Calu3 (cell line): Measurements from ENCODE around the gene LRP10. TPM values are rescaled to one million over a fixed set of nuclear protein-coding genes. Genes with fewer than 3 reads are reported as not detected.

Experiments used
- BruUV-seq: library from RNA; stranded (reverse); fragments of 400-500 nt; replicated peaks from 2 replicates; lab custom pipeline; 2021; lab: Mats Ljungman, UMichigan
- CTCF ChIA-PET: fragments of 300-600 bp; sonication (Branson Sonifier 250); formaldehyde crosslinking; loops from one replicate; lab custom pipeline; 2022; ENCODE audit warnings: antibody characterized with exemption; lab: Charles Lee
- DNase-seq: peaks from one replicate; pipeline ENCODE4 v3.0.0; 2022
- H3K27ac Mint-ChIP-seq: one replicate; pipeline ENCODE4 v1.8.0; 2022; ENCODE audit warnings: mixed read lengths; ENCODE audit not compliant: unreplicated experiment
- H3K27me3 Mint-ChIP-seq: one replicate; pipeline ENCODE4 v1.8.0; 2022; ENCODE audit warnings: mixed read lengths; ENCODE audit not compliant: unreplicated experiment
- H3K36me3 Mint-ChIP-seq: one replicate; pipeline ENCODE4 v1.8.0; 2022; ENCODE audit warnings: mild to moderate bottlenecking, moderate library complexity, mixed read lengths; ENCODE audit not compliant: insufficient read depth, unreplicated experiment
- H3K4me1 Mint-ChIP-seq: one replicate; pipeline ENCODE4 v1.8.0; 2022; ENCODE audit warnings: mild to moderate bottlenecking, low read depth, mixed read lengths; ENCODE audit not compliant: unreplicated experiment
- H3K4me3 Mint-ChIP-seq: one replicate; pipeline ENCODE4 v1.8.0; 2022; ENCODE audit warnings: mild to moderate bottlenecking, low read depth, moderate library complexity, mixed read lengths; ENCODE audit not compliant: unreplicated experiment
- H3K9me3 Mint-ChIP-seq: one replicate; pipeline ENCODE4 v1.8.0; 2022; ENCODE audit warnings: low read depth, mixed read lengths; ENCODE audit not compliant: unreplicated experiment
- CTCF ChIP-seq: fragments of 200-600 bp; IDR thresholded peaks from one replicate; pipeline ENCODE4 v1.8.0; 2022; ENCODE audit warnings: antibody characterized with exemption; ENCODE audit not compliant: unreplicated experiment
- intact Hi-C: fragments of 100-400 bp; cut with micrococcal nuclease; formaldehyde crosslinking; loops from one replicate; pipeline ENCODE4 v1.10.0; 2022; ENCODE audit not compliant: unreplicated experiment
- total RNA-seq: library from RNA; stranded (reverse); gene quantifications from 2 replicates; pipeline ENCODE4 v1.2.3, GENCODE V29; 2022

The LRP10 gene
- total RNA-seq, 1 experiment from 2014 or later, result 112 TPM

GRCh38 chr14:22929104-22929960 lies 57.8 kb downstream of the LRP10 start, which contains the start of gene PRMT5:
PRMT5 (minus strand) TSS chr14:22929376; CDS start chr14:22929361, 15 bp downstream.
- no peak within 1 kb of the TSS for H3K27ac Mint-ChIP-seq
- H3K4me3 Mint-ChIP-seq, result no peak within 1 kb of the TSS
- DNase-seq, result peak; percentile 97
- intact Hi-C loops, result loop anchor here (1.0 kb wide), 1 partner anchor 129 kb away; no protein-coding TSS in a partner anchor
- no peaks in the 10 kb centered on the region for H3K27me3 Mint-ChIP-seq
- BruUV-seq, result no TSS peak
- peaks cover 13% of the 10 kb centered on the region for H3K36me3 Mint-ChIP-seq
- no peak for TF ChIP-seq CTCF
- CTCF ChIA-PET, result interaction anchor here (1.1 to 2.3 kb wide), 10 partner anchors 10 to 139 kb away, joined by 3 to 10 read pairs (median 5); partner anchors contain the start of genes AJUBA, HAUS4 and RBM23
- H3K9me3 Mint-ChIP-seq, result no peaks in the 10 kb centered on the region
- H3K4me1 Mint-ChIP-seq, result peaks cover 9% of the 10 kb centered on the region

DNA sequence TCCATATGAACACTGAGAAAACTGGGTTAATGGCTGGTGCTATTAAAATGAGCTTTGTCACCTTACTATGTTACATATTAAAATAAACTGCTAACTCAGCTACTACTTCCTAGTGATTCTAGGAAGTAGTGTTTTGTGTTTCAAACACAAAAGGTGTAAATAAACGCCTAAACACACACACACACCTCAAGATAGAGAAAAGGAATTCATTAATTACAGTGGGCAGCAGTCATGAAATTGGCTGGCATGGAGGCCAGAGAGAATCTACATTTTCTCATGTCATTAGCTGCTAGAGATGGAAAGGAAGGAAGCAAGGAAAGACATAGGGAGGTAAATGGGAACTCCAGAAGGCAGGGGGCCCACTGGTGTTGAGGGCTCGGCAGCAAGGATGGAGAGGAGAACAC lies 58.4 kb downstream of the LRP10 start:
- CTCF ChIA-PET, result interaction anchor here (0.6 to 2.3 kb wide), 11 partner anchors 11 to 375 kb away, joined by 3 to 10 read pairs (median 5); partner anchors contain the start of genes AJUBA, HAUS4 and RBM23
- DNase-seq, result no peak
- H3K4me3 Mint-ChIP-seq, result no peak overlapping the region
- peaks cover 8% of the 10 kb centered on the region for H3K36me3 Mint-ChIP-seq
- intact Hi-C loops, result loop anchor here (1.0 to 2.0 kb wide), 2 partner anchors 53 to 128 kb away; partner anchors contain the start of gene AJUBA
- no peaks in the 10 kb centered on the region for H3K27me3 Mint-ChIP-seq
- no TSS peak for BruUV-seq
- peaks cover 9% of the 10 kb centered on the region for H3K4me1 Mint-ChIP-seq
- H3K9me3 Mint-ChIP-seq, result no peaks in the 10 kb centered on the region
- no peak for TF ChIP-seq CTCF
- no peak overlapping the region for H3K27ac Mint-ChIP-seq

Other genes starting within 250 kb of the LRP10 start
- not detected in 2 replicates for gene OR6J1, start 227.4 kb upstream of the LRP10 start, total RNA-seq
- gene OXA1L, start 105.1 kb upstream of the LRP10 start, total RNA-seq, result 76.5 and 83.3 TPM in 2 replicates
- gene SLC7A7, start 56.3 kb upstream of the LRP10 start, total RNA-seq, result 8.7 and 10.2 TPM in 2 replicates
- 110 and 111 TPM in 2 replicates for gene MRPL52, start 41.9 kb upstream of the LRP10 start, total RNA-seq
- gene MMP14, start 35.2 kb upstream of the LRP10 start, total RNA-seq, result 7.8 and 10.5 TPM in 2 replicates
- 0.85 and 1.0 TPM in 2 replicates for gene REM2, start 11.5 kb downstream of the LRP10 start, total RNA-seq
- gene RBM23, start 47.4 kb downstream of the LRP10 start, total RNA-seq, result 65.3 and 70.9 TPM in 2 replicates
- 101 and 113 TPM in 2 replicates for gene PRMT5, start 57.6 kb downstream of the LRP10 start, total RNA-seq
- 30.4 and 32.1 TPM in 2 replicates for gene HAUS4, start 85.3 kb downstream of the LRP10 start, total RNA-seq
- gene AJUBA, start 110.8 kb downstream of the LRP10 start, total RNA-seq, result 20.2 and 32.7 TPM in 2 replicates
- 9.6 and 10.6 TPM in 2 replicates for gene C14orf93, start 138.4 kb downstream of the LRP10 start, total RNA-seq
- 121 and 138 TPM in 2 replicates for gene PSMB5, start 163.2 kb downstream of the LRP10 start, total RNA-seq
- not detected in 2 replicates for gene PSMB11, start 170.5 kb downstream of the LRP10 start, total RNA-seq
- gene CDH24, start 185.8 kb downstream of the LRP10 start, total RNA-seq, result 5.0 and 5.7 TPM in 2 replicates
- 181 and 191 TPM in 2 replicates for gene ACIN1, start 223.4 kb downstream of the LRP10 start, total RNA-seq
- 47.0 and 47.3 TPM in 2 replicates for gene C14orf119, start 223.8 kb downstream of the LRP10 start, total RNA-seq
- gene CIROP, start 233.2 kb downstream of the LRP10 start, total RNA-seq, result not detected in 2 replicates
- gene CEBPE, start 247.5 kb downstream of the LRP10 start, total RNA-seq, result not detected in 2 replicates